ENCODE measurements around the gene ADCY7.
"Not testable (repeated sequence)": the region's sequence is repeated elsewhere in the genome, so short reads cannot be mapped to it uniquely, and the experiment has no call there.

ADCY7 gene

GRCh38 chr16:50316102-50316847 lies 49.9 kb downstream of the ADCY7 start:
- no peak for DNase-seq

GRCh38 chr16:50316848-50317630 lies 50.7 kb downstream of the ADCY7 start:
- DNase-seq, result no peak

GRCh38 chr16:50318796-50319578 lies 52.6 kb downstream of the ADCY7 start:
- DNase-seq, result no peak

- no peak for DNase-seq
Measured at GRCh38 chr16:50320310-50320709, 54.0 kb downstream of the ADCY7 start.

GRCh38 chr16:50322333-50322732 lies 56.0 kb downstream of the ADCY7 start:
- DNase-seq, result no peak

GRCh38 chr16:50323335-50324011 lies 57.1 kb downstream of the ADCY7 start:
- peak; percentile 18 for DNase-seq

GRCh38 chr16:50324345-50324744 lies 58.0 kb downstream of the ADCY7 start:
- DNase-seq, result no peak

- no peak for DNase-seq
Measured at GRCh38 chr16:50326264-50326663, 59.9 kb downstream of the ADCY7 start.

GRCh38 chr16:50326835-50327465 lies 60.6 kb downstream of the ADCY7 start:
- DNase-seq, result peak; percentile 77

GRCh38 chr16:50329446-50330189 lies 63.3 kb downstream of the ADCY7 start:
- DNase-seq, result no peak

GRCh38 chr16:50331570-50331969 lies 65.2 kb downstream of the ADCY7 start:
- no peak for DNase-seq

- no peak for DNase-seq
Measured at GRCh38 chr16:50332599-50332998, 66.2 kb downstream of the ADCY7 start.

GRCh38 chr16:50334106-50334975 lies 68.0 kb downstream of the ADCY7 start:
- no peak for DNase-seq

GRCh38 chr16:50335196-50335958 lies 69.0 kb downstream of the ADCY7 start:
- DNase-seq, result peak; percentile 26

- DNase-seq, result no peak
Measured at GRCh38 chr16:50336884-50337283, 70.5 kb downstream of the ADCY7 start.

GRCh38 chr16:50338371-50339231 lies 72.2 kb downstream of the ADCY7 start:
- peak; percentile 21 for DNase-seq

- no peak for DNase-seq
Measured at GRCh38 chr16:50340578-50340977, 74.2 kb downstream of the ADCY7 start.

- DNase-seq, result not testable (repeated sequence)
Measured at GRCh38 chr16:50343566-50343965, 77.2 kb downstream of the ADCY7 start.

- DNase-seq, result not testable (repeated sequence)
Measured at GRCh38 chr16:50345210-50345609, 78.9 kb downstream of the ADCY7 start.

Measured in CD4-positive, alpha-beta T cell treated with Interleukin-4 for 4 hours (primary cell).